A549 (cell line): ENCODE results near the gene CAMK1G. TPM values are rescaled to one million over a fixed set of nuclear protein-coding genes. Genes with fewer than 3 reads are reported as not detected.

ENCODE experiments used
- ATAC-seq, 2 experiments: fragments of 200-7000 bp in 1 of 2; fragments of >200 bp in 1 of 2; cut with Nextera tagmentation in 1 of 2; cut with Tn5 transposase in 1 of 2; 3 replicates each; pipeline versions ENCODE4 v1.8.0 to v1.9.1; 2018 to 2020; ENCODE audit warnings: mild to moderate bottlenecking in 1 of 2, moderate library complexity in 1 of 2
- CTCF ChIA-PET: fragments of 300-600 bp; sonication (Branson Sonifier 250); formaldehyde crosslinking; extraction: SDS; loops from one replicate; lab custom pipeline; 2021; ENCODE audit warnings: antibody characterized with exemption, inconsistent platforms; lab: Yijun Ruan, JAX
- POLR2A ChIA-PET: fragments of 350-600 bp; formaldehyde crosslinking; extraction: SDS; loops from one replicate; lab custom pipeline; 2021; ENCODE audit warnings: antibody characterized with exemption, inconsistent platforms; lab: Yijun Ruan, JAX
- DNase-seq, 2 experiments: peaks; one replicate each; pipeline versions ENCODE4 v3.0.0 to v3.0.0-alpha.2; 2011 to 2016; ENCODE audit warnings: low read depth in 1 of 2, low spot score in 1 of 2
- FAIRE-seq: peaks from 2 replicates; lab custom pipeline; 2011; peaks lifted over from hg19 to GRCh38; lab: Jason Lieb, UNC
- H3K27ac ChIP-seq, 2 experiments: fragments of >200 bp; sonication (Bioruptor Twin); formaldehyde crosslinking; 3 replicates each; pipeline ENCODE4 v1.5.1; 2016 to 2017
- H3K4me1 ChIP-seq: fragments of >200 bp; sonication (Bioruptor Twin); formaldehyde crosslinking; 3 replicates; pipeline ENCODE4 v1.6.1; 2016
- H3K4me2 ChIP-seq: fragments of >200 bp; sonication (Bioruptor Twin); formaldehyde crosslinking; 3 replicates; pipeline ENCODE4 v1.6.1; 2016
- H3K4me3 ChIP-seq: fragments of >200 bp; sonication (Bioruptor Twin); formaldehyde crosslinking; 3 replicates; pipeline ENCODE4 v1.5.1; 2016
- H3K9me3 ChIP-seq: fragments of >200 bp; sonication (Bioruptor Twin); formaldehyde crosslinking; 3 replicates; pipeline ENCODE4 v1.6.1; 2016
- BHLHE40 ChIP-seq: IDR thresholded peaks from 2 replicates; pipeline ENCODE4 v1.6.1; 2012; ENCODE audit warnings: low read depth, low read length, inconsistent platforms
- CBX2 ChIP-seq: fragments of 200-600 bp; sonication (generic); IDR thresholded peaks from 2 replicates; pipeline ENCODE4 v1.6.1; 2016; ENCODE audit warnings: low read depth, mild to moderate bottlenecking, borderline replicate concordance
- CTCF ChIP-seq: fragments of >200 bp; sonication (Bioruptor Twin); formaldehyde crosslinking; IDR thresholded peaks from 3 replicates; pipeline ENCODE4 v1.5.1; 2016
- EP300 ChIP-seq, 2 experiments: fragments of >200 bp; sonication (Bioruptor Twin); formaldehyde crosslinking; IDR thresholded peaks; 2 replicates in 1 of 2; 3 replicates in 1 of 2; pipeline ENCODE4 v1.6.1; 2016 to 2017
- ESRRA ChIP-seq: fragments of 150-350 bp; IDR thresholded peaks from 2 replicates; pipeline ENCODE4 v1.6.1; 2014; ENCODE audit warnings: mild to moderate bottlenecking, low read length, borderline replicate concordance
- FOSL2 ChIP-seq, 2 experiments: fragments of 450-650 bp in 1 of 2; fragments of >200 bp in 1 of 2; sonication (Bioruptor Twin) in 1 of 2; formaldehyde crosslinking; IDR thresholded peaks; 2 replicates each; pipeline versions ENCODE4 v1.5.0 to v1.6.1; 2016 to 2020; ENCODE audit warnings: mild to moderate bottlenecking in 1 of 2, moderate library complexity in 1 of 2
- HES2 ChIP-seq: fragments of >200 bp; sonication (Bioruptor Twin); formaldehyde crosslinking; IDR thresholded peaks from 2 replicates; pipeline ENCODE4 v1.6.1; 2016
- HOXA7 ChIP-seq: fragments of 250-450 bp; sonication (Bioruptor Pico); IDR thresholded peaks from 2 replicates; pipeline ENCODE4 v1.5.0; 2020; ENCODE audit warnings: mild to moderate bottlenecking, moderate library complexity
- HOXB13 ChIP-seq: fragments of 250-450 bp; sonication (Bioruptor Pico); IDR thresholded peaks from 2 replicates; pipeline ENCODE4 v1.5.0; 2020; ENCODE audit warnings: low read depth, mild to moderate bottlenecking, moderate library complexity
- JUN ChIP-seq, 2 experiments: fragments of >200 bp; sonication (Bioruptor Twin); formaldehyde crosslinking; IDR thresholded peaks; 2 replicates in 1 of 2; 3 replicates in 1 of 2; pipeline ENCODE4 v1.6.1; 2016 to 2017
- JUNB ChIP-seq: fragments of >200 bp; sonication (Bioruptor Twin); formaldehyde crosslinking; IDR thresholded peaks from 2 replicates; pipeline ENCODE4 v1.6.1; 2016
- MAX ChIP-seq: IDR thresholded peaks from 2 replicates; pipeline ENCODE4 v1.6.1; 2012
- NFE2L2 ChIP-seq: fragments of 150-350 bp; conservative IDR thresholded peaks from 2 replicates; pipeline ENCODE4 v1.6.1; 2014; ENCODE audit warnings: low read length
- NR3C1 ChIP-seq: fragments of >200 bp; sonication (Bioruptor Twin); formaldehyde crosslinking; IDR thresholded peaks from 3 replicates; pipeline ENCODE4 v1.6.1; 2017
- PHF8 ChIP-seq: fragments of 200-600 bp; sonication (generic); IDR thresholded peaks from 2 replicates; pipeline ENCODE4 v1.6.1; 2016; ENCODE audit warnings: low read depth, mild to moderate bottlenecking, antibody characterized with exemption, moderate library complexity, borderline replicate concordance
- RCOR1 ChIP-seq: fragments of 150-350 bp; IDR thresholded peaks from 2 replicates; pipeline ENCODE4 v1.6.1; 2014; ENCODE audit warnings: antibody characterized with exemption, low read length, low read depth
- REST ChIP-seq: fragments of 200-600 bp; sonication (generic); IDR thresholded peaks from 2 replicates; pipeline ENCODE4 v1.6.1; 2016; ENCODE audit warnings: antibody characterized with exemption, mild to moderate bottlenecking, moderate library complexity
- RFX5 ChIP-seq: fragments of 450-650 bp; IDR thresholded peaks from 2 replicates; pipeline ENCODE4 v1.7.1; 2014; ENCODE audit warnings: antibody characterized with exemption, mild to moderate bottlenecking, moderate library complexity
- USF2 ChIP-seq: fragments of 450-650 bp; IDR thresholded peaks from 2 replicates; pipeline ENCODE4 v1.6.1; 2014; ENCODE audit warnings: antibody characterized with exemption
- WGBS: methylation state at CpG from one replicate; pipeline ENCODE4 v1.1.6; 2017; ENCODE audit errors: missing lambda C conversion rate; 5-methylcytosine and 5-hydroxymethylcytosine counted together
- polyA plus RNA-seq, 4 experiments: library from polyadenylated mRNA; depleted of rRNA in 3 of 4; stranded (reverse); fragments of >200 nt; fragmentation: RNase III in 1 of 4; extraction: RNeasy Plus Mini Kit Qiagen cat#74134 plus additional on column Dnase treatment in 1 of 4; gene quantifications; 2 replicates in 3 of 4; 3 replicates in 1 of 4; pipeline ENCODE4 v1.2.3, GENCODE V29; 2011 to 2017
- TF ChIP-seq, protein P1 (sequence below): fragments of 250-450 bp; sonication (Bioruptor Pico); IDR thresholded peaks from 2 replicates; pipeline ENCODE4 v1.5.0; 2020; ENCODE audit warnings: low read depth, mild to moderate bottlenecking, moderate library complexity
- TF ChIP-seq, protein P2 (sequence below): fragments of 250-450 bp; sonication (Bioruptor Pico); IDR thresholded peaks from 2 replicates; pipeline ENCODE4 v1.5.0; 2021; ENCODE audit warnings: mild to moderate bottlenecking, moderate library complexity, borderline replicate concordance

Gene CAMK1G
- polyA plus RNA-seq, 2 of the 4 experiments (the other 2 are of a cell fraction) = 0.03 to 0.08 TPM

DNA sequence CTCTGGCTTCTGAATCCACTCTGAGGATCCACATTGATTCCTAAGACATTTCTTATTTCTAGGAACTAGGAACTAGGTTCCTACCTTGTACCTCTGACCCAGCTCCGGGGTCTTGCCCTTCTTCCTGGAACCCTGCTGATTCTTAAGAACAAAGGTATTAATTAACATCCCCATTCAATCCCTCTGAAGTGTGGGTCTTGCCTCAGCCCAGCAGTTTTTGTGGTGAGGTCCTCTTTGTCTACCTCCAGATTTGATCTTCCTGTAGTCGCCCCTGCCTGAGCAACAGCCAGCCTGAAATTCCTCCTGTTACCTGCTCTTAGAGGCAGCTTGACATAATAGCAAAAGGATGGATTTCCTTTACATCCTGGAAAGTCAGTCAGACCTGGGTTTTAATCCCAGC, 46.7 kb upstream of the CAMK1G start (continued):
- TF ChIP-seq NR3C1 (no peak), HOXA7 (CRISPR knock-in tag) (no peak), PHF8 (no peak), NFE2L2 (no peak)
- TF ChIP-seq, protein P1, sequence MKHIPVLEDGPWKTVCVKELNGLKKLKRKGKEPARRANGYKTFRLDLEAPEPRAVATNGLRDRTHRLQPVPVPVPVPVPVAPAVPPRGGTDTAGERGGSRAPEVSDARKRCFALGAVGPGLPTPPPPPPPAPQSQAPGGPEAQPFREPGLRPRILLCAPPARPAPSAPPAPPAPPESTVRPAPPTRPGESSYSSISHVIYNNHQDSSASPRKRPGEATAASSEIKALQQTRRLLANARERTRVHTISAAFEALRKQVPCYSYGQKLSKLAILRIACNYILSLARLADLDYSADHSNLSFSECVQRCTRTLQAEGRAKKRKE (CRISPR knock-in tag) = no peak
- TF ChIP-seq, all 56 proteins: peak for 0

DNA sequence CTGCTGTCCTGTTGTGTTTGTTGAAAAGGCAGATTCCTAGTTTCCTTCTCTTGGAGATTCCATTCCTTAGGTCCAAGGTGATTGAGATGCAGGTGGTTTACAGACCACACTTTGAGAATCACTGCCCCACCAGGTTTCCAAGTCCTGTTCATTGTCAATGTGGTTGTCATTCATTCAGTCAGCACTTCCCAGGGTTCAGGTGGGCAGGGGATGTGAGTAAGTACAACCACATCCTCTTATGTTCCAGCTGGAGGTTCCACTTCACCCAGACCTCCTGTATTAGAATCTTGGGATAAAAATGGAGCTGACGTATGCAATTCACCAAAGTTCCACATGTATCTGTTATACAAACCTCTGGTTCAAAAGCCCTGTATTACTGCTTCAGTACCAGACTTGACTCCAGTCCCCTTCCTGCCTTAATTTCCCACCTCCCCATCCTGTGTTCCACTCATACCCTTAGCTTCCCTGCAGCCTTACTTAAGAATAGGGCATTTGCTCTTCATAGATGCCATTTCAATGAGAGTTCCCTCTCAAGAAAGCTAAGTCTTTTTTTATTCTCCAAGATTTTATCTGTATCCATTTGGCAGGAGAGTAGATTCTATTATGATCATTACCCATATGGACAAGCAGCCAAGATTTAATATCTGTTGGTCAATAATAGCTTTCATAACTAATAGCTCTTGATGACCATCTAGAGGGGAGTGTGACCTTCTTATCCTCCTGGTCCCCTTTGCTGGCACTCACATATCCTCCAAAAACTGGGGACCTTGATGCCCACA, 46.0 kb upstream of the CAMK1G start:
- no peaks in the 10 kb centered on the region for H3K9me3 ChIP-seq
- 52% methylated on average over 1 of the region's 1 CpG for WGBS
- H3K27ac ChIP-seq = no peak overlapping the region
- DNase-seq = no peak
- TF ChIP-seq BHLHE40 (no peak), EP300 (IDR thresholded peaks at IDR 0.05) (no peak), JUN (IDR thresholded peaks at IDR 0.05) (no peak), CTCF (no peak), MAX (no peak), REST (no peak), JUNB (no peak), HOXB13 (CRISPR knock-in tag) (no peak), ESRRA (no peak), USF2 (no peak), RCOR1 (no peak), FOSL2 (IDR thresholded peaks at IDR 0.05) (no peak), FOSL2 (CRISPR knock-in tag; IDR thresholded peaks at IDR 0.05) (no peak), HES2 (no peak), RFX5 (no peak), CBX2 (no peak)
- TF ChIP-seq, protein P2, sequence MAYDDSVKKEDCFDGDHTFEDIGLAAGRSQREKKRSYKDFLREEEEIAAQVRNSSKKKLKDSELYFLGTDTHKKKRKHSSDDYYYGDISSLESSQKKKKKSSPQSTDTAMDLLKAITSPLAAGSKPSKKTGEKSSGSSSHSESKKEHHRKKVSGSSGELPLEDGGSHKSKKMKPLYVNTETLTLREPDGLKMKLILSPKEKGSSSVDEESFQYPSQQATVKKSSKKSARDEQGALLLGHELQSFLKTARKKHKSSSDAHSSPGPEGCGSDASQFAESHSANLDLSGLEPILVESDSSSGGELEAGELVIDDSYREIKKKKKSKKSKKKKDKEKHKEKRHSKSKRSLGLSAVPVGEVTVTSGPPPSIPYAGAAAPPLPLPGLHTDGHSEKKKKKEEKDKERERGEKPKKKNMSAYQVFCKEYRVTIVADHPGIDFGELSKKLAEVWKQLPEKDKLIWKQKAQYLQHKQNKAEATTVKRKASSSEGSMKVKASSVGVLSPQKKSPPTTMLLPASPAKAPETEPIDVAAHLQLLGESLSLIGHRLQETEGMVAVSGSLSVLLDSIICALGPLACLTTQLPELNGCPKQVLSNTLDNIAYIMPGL (CRISPR knock-in tag) = no peak
- ChIA-PET CTCF (interaction anchor here (0.7 to 1.3 kb wide), 3 partner anchors 9 to 33 kb away, joined by 3 to 4 read pairs (median 3); no protein-coding TSS in a partner anchor), POLR2A (no interaction called here)
- ATAC-seq = no peak
- no peak overlapping the region for H3K4me3 ChIP-seq
- no peak for FAIRE-seq
- no peaks in the 10 kb centered on the region for H3K4me1 ChIP-seq
- no peak overlapping the region for H3K4me2 ChIP-seq
